ENCODE results near the gene FUCA2. TPM values are rescaled to one million over a fixed set of nuclear protein-coding genes. Genes with fewer than 3 reads are reported as not detected.

The FUCA2 gene, protein sequence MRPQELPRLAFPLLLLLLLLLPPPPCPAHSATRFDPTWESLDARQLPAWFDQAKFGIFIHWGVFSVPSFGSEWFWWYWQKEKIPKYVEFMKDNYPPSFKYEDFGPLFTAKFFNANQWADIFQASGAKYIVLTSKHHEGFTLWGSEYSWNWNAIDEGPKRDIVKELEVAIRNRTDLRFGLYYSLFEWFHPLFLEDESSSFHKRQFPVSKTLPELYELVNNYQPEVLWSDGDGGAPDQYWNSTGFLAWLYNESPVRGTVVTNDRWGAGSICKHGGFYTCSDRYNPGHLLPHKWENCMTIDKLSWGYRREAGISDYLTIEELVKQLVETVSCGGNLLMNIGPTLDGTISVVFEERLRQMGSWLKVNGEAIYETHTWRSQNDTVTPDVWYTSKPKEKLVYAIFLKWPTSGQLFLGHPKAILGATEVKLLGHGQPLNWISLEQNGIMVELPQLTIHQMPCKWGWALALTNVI
- total RNA-seq (2022; extraction: Qiagen RNA extraction): 51.7 to 56.9 TPM (median 54.8 TPM) in 5 replicates

DNA sequence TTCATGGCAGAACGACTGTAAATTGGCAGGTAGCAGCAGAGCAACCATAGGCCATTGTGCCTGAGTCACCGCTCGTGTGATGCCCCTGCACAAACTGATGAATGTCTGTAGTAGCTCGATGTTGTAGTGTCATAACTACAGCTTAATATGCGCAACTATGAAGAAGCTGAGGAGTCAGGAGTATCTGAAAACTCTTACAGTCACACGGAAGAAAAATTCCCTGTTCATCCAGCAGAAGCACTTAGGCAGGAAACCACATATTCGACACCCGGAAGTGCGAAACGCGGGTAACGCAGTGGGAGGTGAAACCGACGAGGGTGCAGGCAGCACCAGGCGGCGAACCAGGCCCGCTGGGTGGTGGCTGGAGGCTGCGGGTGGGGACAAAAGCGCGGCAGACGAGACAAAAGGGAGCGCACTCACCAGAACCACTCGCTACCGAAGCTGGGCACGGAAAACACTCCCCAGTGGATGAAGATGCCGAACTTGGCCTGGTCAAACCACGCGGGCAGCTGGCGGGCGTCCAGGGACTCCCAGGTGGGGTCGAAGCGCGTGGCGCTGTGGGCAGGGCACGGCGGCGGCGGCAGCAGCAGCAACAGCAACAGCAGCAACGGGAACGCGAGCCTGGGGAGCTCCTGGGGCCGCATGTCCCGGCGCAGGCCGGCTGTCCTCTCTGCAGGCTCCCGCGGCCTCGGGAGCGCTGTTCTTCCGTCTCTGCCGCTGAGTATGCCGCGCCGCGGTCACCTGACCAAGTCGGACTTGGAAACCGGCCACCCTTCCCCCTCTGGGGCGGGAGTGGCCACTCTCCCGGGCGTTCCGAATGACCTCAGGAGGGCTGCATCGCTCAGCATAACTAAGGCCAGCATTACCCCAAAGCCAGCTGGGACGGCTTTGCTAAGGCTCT is at the start of gene FUCA2:
TSS of gene FUCA2 (minus strand) at position 730 of the 901 bp plus-strand sequence. CDS start at position 644, 86 bp downstream.

DNA sequence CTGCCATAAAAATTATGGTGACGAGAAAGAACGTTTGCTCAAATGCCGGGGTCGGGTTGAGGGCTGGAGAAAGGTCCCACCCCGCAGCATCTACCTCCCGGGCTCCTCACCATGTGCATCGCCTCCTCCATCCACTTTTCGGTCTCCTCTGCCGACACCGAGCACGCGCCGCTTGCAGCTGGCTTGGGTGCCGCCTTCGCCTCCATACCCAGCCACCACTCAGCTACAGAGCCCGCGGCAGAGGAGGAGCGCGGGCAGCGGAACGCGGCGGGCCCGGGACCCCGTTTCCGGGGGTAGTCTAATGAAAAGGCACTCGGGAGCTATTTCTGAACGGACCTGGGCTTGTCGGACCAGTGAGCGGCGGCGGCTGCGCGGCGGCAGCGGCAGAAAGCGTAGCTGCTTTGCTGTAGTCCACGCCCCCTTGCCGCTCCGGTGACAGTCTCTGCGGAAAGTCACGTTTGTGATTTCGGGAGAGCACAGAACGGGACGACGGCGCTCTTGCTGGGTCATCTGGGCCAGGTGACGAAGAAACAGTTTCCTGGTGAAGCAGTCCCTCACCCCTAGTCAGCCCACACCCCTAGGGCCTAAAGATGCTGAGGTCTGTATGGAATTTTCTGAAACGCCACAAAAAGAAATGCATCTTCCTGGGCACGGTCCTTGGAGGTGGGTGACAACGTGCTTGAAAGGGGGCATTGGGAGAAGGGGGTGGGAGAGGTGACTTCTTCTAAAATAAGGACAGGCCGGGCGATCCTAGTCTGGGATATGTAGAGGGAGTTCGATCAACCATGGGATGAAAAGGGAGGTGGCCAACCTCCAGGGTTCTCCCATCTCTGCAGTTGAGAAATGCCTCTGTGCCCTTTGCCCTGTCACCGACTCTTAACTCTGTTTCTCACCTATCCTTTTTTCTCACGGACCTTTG is 60.8 kb downstream of the FUCA2 start, which contains the start of the genes ADAT2 and PEX3:
TSS of gene ADAT2 (minus strand) at position 243 of the 919 bp plus-strand sequence. CDS start at position 206, 37 bp downstream.
TSS of gene PEX3 (plus strand) at position 353 of the 919 bp plus-strand sequence. CDS start at position 591, 238 bp downstream.

Other genes starting within 250 kb of the FUCA2 start
- gene ADAT2, start 61.0 kb downstream of the FUCA2 start, total RNA-seq (2022; extraction: Qiagen RNA extraction): 3.5 to 4.0 TPM (median 3.8 TPM) in 5 replicates
- 9.1 to 12.1 TPM (median 10.4 TPM) in 5 replicates for gene PEX3, start 60.9 kb downstream of the FUCA2 start, total RNA-seq (2022; extraction: Qiagen RNA extraction)
- 3.3 to 5.2 TPM (median 3.8 TPM) in 5 replicates for gene PHACTR2, start 166.2 kb upstream of the FUCA2 start, total RNA-seq (2022; extraction: Qiagen RNA extraction)